Keratinocyte (primary cell): ENCODE results near the gene CWC27. TPM values are rescaled to one million over a fixed set of nuclear protein-coding genes. Genes with fewer than 3 reads are reported as not detected.
A peak's percentile ranks its signal among the peaks of the same experiment; 100 is the strongest.

Experiments used
- DNase-seq: peaks from one replicate; pipeline ENCODE4 v3.0.0-alpha.2; 2011; ENCODE audit warnings: low read depth, missing footprints, low spot score
- FAIRE-seq: peaks from 2 replicates; lab custom pipeline; 2011; peaks lifted over from hg19 to GRCh38; lab: Jason Lieb, UNC
- H2AFZ ChIP-seq: 2 replicates; pipeline ENCODE4 v1.6.0; 2012; ENCODE audit warnings: low read length, control low read depth, inconsistent platforms; ENCODE audit not compliant: control insufficient read depth
- H3K27ac ChIP-seq: 2 replicates; pipeline ENCODE4 v1.5.1; 2011; ENCODE audit warnings: low read length; ENCODE audit not compliant: control insufficient read depth, insufficient read depth
- H3K27me3 ChIP-seq: 3 replicates; pipeline ENCODE4 v1.6.0; 2011; ENCODE audit warnings: low read length; ENCODE audit not compliant: control insufficient read depth, insufficient read depth; ENCODE audit errors: extremely low read depth
- H3K36me3 ChIP-seq, 2 experiments: 2 replicates in 1 of 2; 3 replicates in 1 of 2; pipeline ENCODE4 v1.5.1; 2011; ENCODE audit warnings: low read length in 2 of 2, mild to moderate bottlenecking in 1 of 2; ENCODE audit not compliant: control insufficient read depth in 2 of 2, insufficient read depth in 2 of 2; ENCODE audit errors: extremely low read depth in 1 of 2
- H3K4me1 ChIP-seq: 3 replicates; pipeline ENCODE4 v1.5.1; 2011; ENCODE audit warnings: low read length; ENCODE audit not compliant: control insufficient read depth, insufficient read depth; ENCODE audit errors: extremely low read depth
- H3K4me2 ChIP-seq: 3 replicates; pipeline ENCODE4 v1.6.0; 2011; ENCODE audit warnings: low read depth, low read length; ENCODE audit not compliant: control insufficient read depth, insufficient read depth; ENCODE audit errors: extremely low read depth
- H3K4me3 ChIP-seq, 3 experiments: fragments of 200-600 bp in 1 of 3; sonication (generic) in 1 of 3; 2 replicates in 2 of 3; 3 replicates in 1 of 3; pipeline ENCODE4 v1.5.1; 2011 to 2016; ENCODE audit warnings: low read length in 3 of 3, mild to moderate bottlenecking in 3 of 3, control low read depth in 2 of 3, inconsistent platforms in 1 of 3, low read depth in 1 of 3, mixed read lengths in 1 of 3, mixed run types in 1 of 3, moderate library complexity in 1 of 3; ENCODE audit not compliant: control insufficient read depth in 2 of 3, insufficient read depth in 2 of 3; ENCODE audit errors: extremely low read depth in 1 of 3
- H3K79me2 ChIP-seq: 2 replicates; pipeline ENCODE4 v1.6.0; 2012; ENCODE audit warnings: low read length; ENCODE audit not compliant: control insufficient read depth, insufficient read depth
- H3K9ac ChIP-seq: 3 replicates; pipeline ENCODE4 v1.6.0; 2011; ENCODE audit warnings: low read length; ENCODE audit not compliant: control insufficient read depth, insufficient read depth; ENCODE audit errors: extremely low read depth
- H3K9me1 ChIP-seq: 3 replicates; pipeline ENCODE4 v1.6.0; 2011; ENCODE audit warnings: low read length; ENCODE audit not compliant: control insufficient read depth, insufficient read depth; ENCODE audit errors: extremely low read depth
- H3K9me3 ChIP-seq: 2 replicates; pipeline ENCODE4 v1.5.1; 2012; ENCODE audit warnings: low read depth, low read length; ENCODE audit not compliant: control insufficient read depth
- H4K20me1 ChIP-seq: 3 replicates; pipeline ENCODE4 v1.6.0; 2011; ENCODE audit warnings: low read length; ENCODE audit not compliant: control insufficient read depth, insufficient read depth; ENCODE audit errors: extremely low read depth
- CTCF ChIP-seq, 3 experiments: IDR thresholded peaks in 1 of 3; conservative IDR thresholded peaks in 1 of 3; optimal IDR thresholded peaks in 1 of 3; 2 replicates in 2 of 3; 3 replicates in 1 of 3; pipeline versions ENCODE3 to v1.5.1; 2011; ENCODE audit warnings: low read length in 3 of 3, mild to moderate bottlenecking in 3 of 3, moderate library complexity in 2 of 3, control low read depth in 1 of 3, inconsistent platforms in 1 of 3; ENCODE audit not compliant: insufficient read depth in 2 of 3; ENCODE audit errors: extremely low read depth in 1 of 3
- EZH2 ChIP-seq: IDR thresholded peaks from one replicate; pipeline ENCODE4 v1.6.1; 2012; ENCODE audit warnings: inconsistent platforms, mild to moderate bottlenecking, low read length, moderate library complexity
- dilution Hi-C: fragments of 300-500 bp; cut with MboI; formaldehyde crosslinking; loops from one replicate; pipeline ENCODE4 v1.7.0; 2020; ENCODE audit warnings: low sequenced_read_pairs; ENCODE audit not compliant: extremely low pct_ligation_motif_present
- polyA plus RNA-seq, 5 experiments: library from polyadenylated mRNA; depleted of rRNA in 3 of 5; stranded (reverse) in 3 of 5; stranded (forward) in 1 of 5; unstranded in 1 of 5; fragments of >200 nt; gene quantifications; 1 replicate in 1 of 5; 2 replicates in 3 of 5; 3 replicates in 1 of 5; pipeline versions ENCODE4 v1.2.1 to v1.2.3, GENCODE V29; 2011 to 2012; ENCODE audit warnings: missing spikeins in 2 of 5, low read depth in 1 of 5, low replicate concordance in 1 of 5

Gene CWC27
- polyA plus RNA-seq, 1 donor (not counting 4 experiments of a cell fraction or from before 2014, with no cell fraction given): 31.8 TPM

- Histone ChIP-seq H3K9me1 (no peaks in the 10 kb centered on the region), H4K20me1 (no peaks in the 10 kb centered on the region), H3K27me3 (no peaks in the 10 kb centered on the region), H3K4me2 (no peak overlapping the region), H3K9ac (no peak overlapping the region), H3K79me2 (no peaks in the 10 kb centered on the region), H3K27ac (no peak overlapping the region), H3K4me3 (no peak overlapping the region), H3K9me3 (no peaks in the 10 kb centered on the region), H3K4me1 (no peaks in the 10 kb centered on the region), H2AFZ (no peak overlapping the region), H3K36me3 (no peaks in the 10 kb centered on the region)
- DNase-seq (no peak), FAIRE-seq (peak; percentile 20)
- dilution Hi-C loops: no loop called here
- TF ChIP-seq CTCF (optimal IDR thresholded peaks at IDR 0.05 in 1 of 3, IDR thresholded peaks at IDR 0.05 in 1 of 3, conservative IDR thresholded peaks at IDR 0.05 in 1 of 3; ENCODE audit: extremely low read depth in 1 of 3, insufficient read depth in 2 of 3, low read length in 3 of 3) (no peak), EZH2 (no peak)
Measured at GRCh38 chr5:64947801-64948200, 179.1 kb downstream of the CWC27 start.

- Histone ChIP-seq H3K4me3 (no peak overlapping the region), H3K79me2 (no peaks in the 10 kb centered on the region), H3K36me3 (no peaks in the 10 kb centered on the region), H3K27ac (no peak overlapping the region), H3K9ac (no peak overlapping the region), H3K9me1 (no peaks in the 10 kb centered on the region), H3K9me3 (no peaks in the 10 kb centered on the region), H3K4me1 (no peaks in the 10 kb centered on the region), H3K4me2 (no peak overlapping the region), H3K27me3 (no peaks in the 10 kb centered on the region), H2AFZ (no peak overlapping the region), H4K20me1 (no peaks in the 10 kb centered on the region)
- no peak for DNase-seq
- no peak for FAIRE-seq
- dilution Hi-C loops: no loop called here
- TF ChIP-seq EZH2 (no peak), CTCF (optimal IDR thresholded peaks at IDR 0.05 in 1 of 3, IDR thresholded peaks at IDR 0.05 in 1 of 3, conservative IDR thresholded peaks at IDR 0.05 in 1 of 3; ENCODE audit: extremely low read depth in 1 of 3, insufficient read depth in 2 of 3, low read length in 3 of 3) (no peak)
Measured at GRCh38 chr5:64949331-64949730, 180.6 kb downstream of the CWC27 start.
